Type B pancreatic cell (in vitro differentiated cells): ENCODE measurements around the gene TBC1D1. TPM values are rescaled to one million over a fixed set of nuclear protein-coding genes. Genes with fewer than 3 reads are reported as not detected.

ENCODE experiments used
- DNase-seq: peaks from one replicate; pipeline ENCODE4 v3.0.0; 2021; ENCODE audit warnings: mixed read lengths; ENCODE audit not compliant: unreplicated experiment; ENCODE audit errors: extremely low spot score
- H3K27ac Mint-ChIP-seq: 2 replicates; pipeline ENCODE4 v1.8.0; 2021; ENCODE audit warnings: mild to moderate bottlenecking, mixed read lengths
- H3K27me3 Mint-ChIP-seq: 2 replicates; pipeline ENCODE4 v1.8.0; 2021; ENCODE audit warnings: mixed read lengths
- H3K36me3 Mint-ChIP-seq: 2 replicates; pipeline ENCODE4 v1.8.0; 2021; ENCODE audit warnings: mixed read lengths
- H3K4me1 Mint-ChIP-seq: one replicate; pipeline ENCODE4 v1.8.0; 2021; ENCODE audit warnings: mixed read lengths; ENCODE audit not compliant: unreplicated experiment
- H3K4me3 Mint-ChIP-seq: 2 replicates; pipeline ENCODE4 v1.8.0; 2021; ENCODE audit warnings: mild to moderate bottlenecking, mixed read lengths
- H3K9me3 Mint-ChIP-seq: 2 replicates; pipeline ENCODE4 v1.8.0; 2021; ENCODE audit warnings: mixed read lengths
- CTCF ChIP-seq: fragments of 200-600 bp; sonication (generic); conservative IDR thresholded peaks from 2 replicates; pipeline ENCODE4 v1.5.0; 2021; ENCODE audit warnings: antibody characterized with exemption, mild to moderate bottlenecking
- total RNA-seq: library from RNA; stranded (reverse); gene quantifications from 2 replicates; pipeline ENCODE4 v1.2.1, GENCODE V29; 2021; ENCODE audit warnings: low replicate concordance

The TBC1D1 gene
- total RNA-seq, 1 donor from 2014 or later, result 110 TPM

DNA sequence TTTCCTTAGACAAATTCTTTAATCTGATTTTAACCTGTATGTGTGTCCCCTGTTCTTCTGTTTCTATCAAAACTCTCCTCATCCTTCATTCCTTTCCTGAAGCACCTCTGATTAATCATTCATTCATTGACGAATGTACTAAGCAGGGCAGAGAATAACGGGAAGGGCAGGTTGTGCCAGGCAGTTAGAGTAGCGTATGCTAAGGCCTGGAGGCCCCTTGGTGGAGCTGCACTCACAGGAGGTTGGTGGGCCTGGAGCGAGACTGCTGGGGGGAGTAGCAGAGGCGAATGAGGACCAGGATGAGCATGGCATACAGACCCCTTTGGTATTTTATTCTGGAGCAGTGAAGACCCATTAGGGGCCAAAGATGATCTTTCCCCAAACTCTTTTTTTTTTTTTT is 91.9 kb downstream of the TBC1D1 start:
- no peaks in the 10 kb centered on the region for H3K27me3 Mint-ChIP-seq
- TF ChIP-seq CTCF, result no peak
- no peaks in the 10 kb centered on the region for H3K9me3 Mint-ChIP-seq
- H3K4me3 Mint-ChIP-seq, result no peak overlapping the region
- no peak overlapping the region for H3K27ac Mint-ChIP-seq
- H3K4me1 Mint-ChIP-seq, result peaks cover 51% of the 10 kb centered on the region
- DNase-seq, result no peak
- H3K36me3 Mint-ChIP-seq, result peaks cover 8% of the 10 kb centered on the region

- DNase-seq, result no peak
- Mint-ChIP-seq H3K27me3 (no peaks in the 10 kb centered on the region), H3K4me3 (no peak overlapping the region), H3K27ac (peak overlapping the region; percentile 27), H3K36me3 (peaks cover 8% of the 10 kb centered on the region), H3K9me3 (no peaks in the 10 kb centered on the region), H3K4me1 (peaks cover 57% of the 10 kb centered on the region)
- TF ChIP-seq CTCF, result no peak
Measured at GRCh38 chr4:37983951-37984350, 93.1 kb downstream of the TBC1D1 start.

DNA sequence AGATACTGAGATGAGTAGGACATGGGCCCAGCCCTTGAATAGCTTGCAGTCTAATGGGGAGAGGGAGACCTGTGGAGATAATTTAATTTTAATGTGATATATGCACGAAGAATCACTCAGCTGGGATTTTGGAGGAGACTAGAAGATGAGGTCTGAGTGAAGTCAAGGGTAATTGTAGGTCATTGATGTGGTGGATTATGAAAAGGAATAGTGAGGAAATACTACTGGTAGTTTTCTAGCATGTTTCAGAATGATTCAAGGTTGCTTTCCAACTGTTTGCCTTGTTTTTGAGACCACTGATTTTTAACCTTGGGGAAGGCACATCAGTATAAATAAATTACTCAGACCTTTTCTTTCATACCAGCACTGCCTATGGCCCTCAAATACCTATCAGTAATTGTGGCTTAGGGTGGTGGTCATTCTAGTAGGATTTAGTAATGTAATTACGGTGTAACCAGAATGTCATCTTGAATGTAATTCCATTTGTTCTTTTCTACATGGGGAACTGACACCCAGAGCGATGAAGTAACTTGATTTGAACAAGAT is 94.9 kb downstream of the TBC1D1 start:
- Mint-ChIP-seq H3K27me3 (no peaks in the 10 kb centered on the region), H3K4me3 (no peak overlapping the region), H3K4me1 (peaks cover 51% of the 10 kb centered on the region), H3K36me3 (peaks cover 8% of the 10 kb centered on the region), H3K9me3 (no peaks in the 10 kb centered on the region), H3K27ac (peak overlapping the region; percentile 44)
- TF ChIP-seq CTCF, result no peak
- DNase-seq, result no peak

- TF ChIP-seq CTCF, result no peak
- peak overlapping the region; percentile 57 for H3K4me3 Mint-ChIP-seq
- DNase-seq, result no peak
Measured at GRCh38 chr4:37988670-37989069, 97.8 kb downstream of the TBC1D1 start.

GRCh38 chr4:37989398-37990260 is 98.7 kb downstream of the TBC1D1 start:
- Mint-ChIP-seq H3K27ac (peak overlapping the region; percentile 82), H3K27me3 (no peaks in the 10 kb centered on the region), H3K4me3 (peak overlapping the region; percentile 7), H3K36me3 (peaks cover 12% of the 10 kb centered on the region), H3K9me3 (peaks cover 4% of the 10 kb centered on the region), H3K4me1 (peaks cover 43% of the 10 kb centered on the region)
- no peak for TF ChIP-seq CTCF
- DNase-seq, result no peak

More at GRCh38 chr4:37988670-37989069, 97.8 kb downstream of the TBC1D1 start:
- H3K27ac Mint-ChIP-seq, result peak overlapping the region; percentile 82
- H3K27me3 Mint-ChIP-seq, result no peaks in the 10 kb centered on the region
- H3K36me3 Mint-ChIP-seq, result peaks cover 12% of the 10 kb centered on the region
- H3K4me1 Mint-ChIP-seq, result peaks cover 38% of the 10 kb centered on the region
- peaks cover 4% of the 10 kb centered on the region for H3K9me3 Mint-ChIP-seq
